Measurements from ENCODE around the gene BCL2L11.
"Not testable (repeated sequence)": the region's sequence is repeated elsewhere in the genome, so short reads cannot be mapped to it uniquely, and the experiment has no call there.

The BCL2L11 gene, protein sequence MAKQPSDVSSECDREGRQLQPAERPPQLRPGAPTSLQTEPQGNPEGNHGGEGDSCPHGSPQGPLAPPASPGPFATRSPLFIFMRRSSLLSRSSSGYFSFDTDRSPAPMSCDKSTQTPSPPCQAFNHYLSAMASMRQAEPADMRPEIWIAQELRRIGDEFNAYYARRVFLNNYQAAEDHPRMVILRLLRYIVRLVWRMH

DNA sequence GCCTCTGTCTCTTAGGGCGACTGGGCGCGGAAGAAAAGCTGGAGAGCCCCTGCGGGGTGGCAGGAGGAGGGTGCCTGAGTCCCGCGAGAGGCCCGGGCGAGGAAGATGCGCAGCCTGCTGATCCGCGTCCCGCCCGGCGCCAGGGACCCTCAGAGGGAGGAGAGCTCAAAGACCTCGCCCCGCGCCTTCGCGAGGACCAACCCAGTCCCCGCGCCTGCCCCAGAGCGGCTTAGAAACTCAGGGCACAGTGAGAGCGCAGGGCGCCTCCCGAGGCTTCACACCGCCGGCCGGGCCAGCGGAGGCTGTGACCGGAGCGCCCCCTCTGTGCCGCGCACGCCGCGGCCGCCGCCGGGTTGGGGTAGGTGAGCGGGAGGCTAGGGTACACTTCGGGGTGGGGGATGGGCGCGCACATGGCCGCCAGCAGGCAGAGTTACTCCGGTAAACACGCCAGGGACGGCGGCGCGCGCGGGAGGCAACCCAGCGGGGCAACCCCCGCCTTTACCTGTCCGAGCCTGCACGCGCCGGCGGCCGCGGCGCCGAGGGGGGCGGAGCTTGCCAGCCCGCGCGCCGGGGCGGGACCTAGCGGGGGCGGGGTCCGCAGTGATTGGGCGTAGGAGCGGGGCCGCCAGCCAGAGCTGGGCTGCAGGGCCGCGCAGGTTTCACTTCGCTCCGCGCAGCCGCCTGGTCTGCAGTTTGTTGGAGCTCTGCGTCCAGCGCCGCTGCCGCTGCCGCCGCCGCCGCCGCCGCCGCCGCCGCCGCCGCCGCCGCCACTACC is at the start of gene BCL2L11:
TSS of gene BCL2L11 (plus strand) at position 662 of the 775 bp plus-strand sequence. CDS start 2,832 bp downstream, outside the sequence.
- peak; percentile 89 for DNase-seq

DNA sequence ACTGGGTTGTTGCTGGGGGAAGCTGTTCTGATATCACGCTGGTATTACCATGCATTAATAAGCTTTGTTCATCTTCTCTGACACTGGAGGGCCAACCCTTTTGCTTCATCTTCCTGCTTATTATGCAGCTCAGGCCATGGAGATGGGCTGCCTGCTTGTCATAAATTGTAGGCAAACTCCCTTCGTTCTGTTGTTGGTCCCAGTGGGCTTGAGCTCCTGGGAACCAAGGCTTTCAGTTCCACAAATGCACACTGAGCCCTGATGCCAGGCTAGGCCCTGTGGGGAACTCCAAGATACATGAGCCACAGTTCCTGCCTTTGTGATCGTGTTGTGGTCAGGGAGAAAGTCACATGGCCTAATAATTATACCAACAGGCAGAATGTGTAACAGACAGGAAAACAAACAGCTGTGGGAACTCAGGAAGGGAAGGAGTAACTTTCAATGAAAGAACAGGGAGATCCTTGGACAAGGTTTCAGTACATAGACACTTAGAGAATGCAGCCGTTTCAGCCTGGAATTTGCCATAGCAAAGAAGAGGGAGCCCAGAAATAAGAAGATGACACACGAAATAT is 49.0 kb upstream of the BCL2L11 start:
- DNase-seq, result no peak

DNA sequence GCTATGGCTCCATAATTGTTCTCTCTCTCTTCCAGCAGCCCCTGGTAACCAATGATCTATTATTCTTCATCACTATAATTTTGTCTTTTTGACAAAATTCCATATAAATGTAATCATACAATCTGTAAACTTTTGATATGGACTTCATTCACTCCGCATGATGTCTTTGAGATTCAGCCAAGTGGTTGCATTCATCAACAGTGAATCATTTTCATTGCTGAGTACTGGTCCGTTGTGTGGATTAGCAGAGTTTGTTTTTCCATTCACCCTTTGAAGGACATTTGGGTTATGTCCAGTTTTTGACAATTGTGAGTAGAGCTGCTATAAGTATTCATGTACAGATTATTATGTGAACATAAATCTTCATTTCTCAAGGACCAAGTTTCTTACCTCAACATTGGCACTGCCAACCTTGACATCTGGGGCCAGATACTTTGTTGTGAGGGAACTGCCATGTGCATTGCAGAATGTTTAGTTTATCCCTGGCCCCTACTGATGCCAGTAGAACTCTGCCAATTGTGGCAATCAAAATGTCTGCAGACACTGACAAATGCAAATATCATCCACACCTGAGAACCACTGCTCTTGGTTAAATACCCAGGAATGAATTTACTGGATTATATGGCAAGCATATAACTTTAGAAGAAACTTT is 48.4 kb upstream of the BCL2L11 start:
- DNase-seq, result no peak

DNA sequence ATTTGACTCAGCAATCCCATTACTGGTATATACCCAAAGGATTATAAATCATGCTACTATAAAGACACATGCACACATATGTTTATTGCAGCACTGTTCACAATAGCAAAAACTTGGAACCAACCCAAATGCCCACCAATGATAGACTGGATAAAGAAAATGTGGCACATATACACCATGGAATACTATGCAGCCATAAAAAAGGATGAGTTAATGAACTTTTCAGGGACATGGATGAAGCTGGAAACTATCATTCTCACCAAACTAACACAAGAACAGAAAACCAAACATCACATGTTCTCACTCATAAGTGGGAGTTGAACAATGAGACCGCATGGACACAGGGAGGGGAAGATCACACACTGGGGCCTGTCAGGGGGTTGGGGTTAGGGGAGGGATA is 38.1 kb upstream of the BCL2L11 start:
- not testable (repeated sequence) for DNase-seq

DNA sequence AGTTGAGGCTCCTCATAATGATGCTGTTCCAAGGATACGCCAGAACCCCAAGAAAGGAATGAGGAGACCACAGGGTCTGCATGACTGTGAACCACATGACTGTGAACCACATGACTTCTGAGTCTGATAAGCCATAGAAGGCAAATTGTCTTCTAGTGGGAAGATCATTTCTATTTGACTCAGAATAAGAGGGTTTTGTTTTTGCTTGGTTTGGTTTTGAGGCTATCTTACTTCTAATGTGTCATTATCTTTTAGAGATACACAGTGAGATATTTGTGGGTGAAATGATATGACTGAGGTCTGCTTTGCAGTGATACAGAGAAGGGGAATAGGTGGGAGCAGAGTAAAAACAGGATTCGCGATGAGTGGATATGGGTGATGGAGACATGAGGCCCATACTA is 28.9 kb upstream of the BCL2L11 start:
- peak; percentile 24 for DNase-seq

DNA sequence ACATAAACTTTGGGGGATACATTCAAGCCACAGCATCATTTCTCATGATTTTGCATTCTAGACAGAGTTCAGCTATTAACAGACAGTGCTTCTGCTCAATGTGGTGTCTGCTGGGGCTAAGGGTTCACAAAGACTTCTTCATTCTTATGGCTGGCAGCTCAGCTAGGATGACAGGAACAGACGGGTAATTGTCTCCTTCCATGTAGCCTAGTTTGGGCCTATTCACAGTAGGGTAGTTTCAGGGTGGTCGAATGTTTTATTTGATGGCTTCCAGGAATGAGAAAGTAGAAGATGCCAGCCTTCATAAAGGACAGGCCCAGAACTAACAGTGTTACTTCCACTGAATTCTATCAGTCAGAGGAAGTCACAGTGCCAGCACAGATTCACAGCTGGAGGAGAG is 26.0 kb upstream of the BCL2L11 start:
- DNase-seq, result no peak

DNA sequence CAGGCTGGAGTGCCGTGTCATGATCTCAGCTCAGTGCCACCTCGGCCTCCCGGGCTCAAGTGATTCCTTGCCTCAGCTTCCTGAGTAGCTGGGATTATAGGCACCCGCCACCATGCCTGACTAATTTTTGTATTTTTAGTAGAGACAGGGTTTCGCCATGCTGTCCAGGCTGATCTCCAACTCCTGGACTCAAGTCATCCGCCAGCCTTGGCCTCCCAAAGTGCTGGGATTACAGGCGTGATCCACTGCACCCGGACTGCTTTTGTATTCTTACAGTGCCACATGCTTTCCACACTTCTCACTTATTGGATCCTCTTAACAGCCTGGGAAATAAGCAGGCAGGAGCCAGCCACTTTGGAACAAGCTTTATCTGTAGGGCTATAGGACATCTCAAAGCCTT is 25.3 kb upstream of the BCL2L11 start:
- DNase-seq, result no peak

DNA sequence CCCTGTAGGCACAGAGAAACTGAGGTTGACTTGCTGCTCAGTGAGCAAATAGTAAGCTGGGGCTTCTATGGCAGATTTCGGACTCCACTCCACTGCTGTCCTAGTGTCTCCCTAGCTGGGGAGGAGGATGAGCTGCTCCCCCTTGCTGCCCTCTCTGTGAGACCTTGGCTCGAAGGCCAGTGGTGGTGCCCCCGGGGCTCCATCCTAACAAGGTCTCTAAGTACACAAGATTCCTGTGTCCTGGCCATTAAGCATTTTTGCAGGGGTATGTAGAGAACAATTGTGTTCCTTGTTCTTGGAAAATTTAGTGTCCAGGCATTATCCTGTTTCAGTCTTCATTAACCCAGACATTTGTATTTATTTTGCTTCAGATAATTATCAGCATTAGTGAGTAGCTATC is 21.3 kb upstream of the BCL2L11 start:
- DNase-seq, result no peak

DNA sequence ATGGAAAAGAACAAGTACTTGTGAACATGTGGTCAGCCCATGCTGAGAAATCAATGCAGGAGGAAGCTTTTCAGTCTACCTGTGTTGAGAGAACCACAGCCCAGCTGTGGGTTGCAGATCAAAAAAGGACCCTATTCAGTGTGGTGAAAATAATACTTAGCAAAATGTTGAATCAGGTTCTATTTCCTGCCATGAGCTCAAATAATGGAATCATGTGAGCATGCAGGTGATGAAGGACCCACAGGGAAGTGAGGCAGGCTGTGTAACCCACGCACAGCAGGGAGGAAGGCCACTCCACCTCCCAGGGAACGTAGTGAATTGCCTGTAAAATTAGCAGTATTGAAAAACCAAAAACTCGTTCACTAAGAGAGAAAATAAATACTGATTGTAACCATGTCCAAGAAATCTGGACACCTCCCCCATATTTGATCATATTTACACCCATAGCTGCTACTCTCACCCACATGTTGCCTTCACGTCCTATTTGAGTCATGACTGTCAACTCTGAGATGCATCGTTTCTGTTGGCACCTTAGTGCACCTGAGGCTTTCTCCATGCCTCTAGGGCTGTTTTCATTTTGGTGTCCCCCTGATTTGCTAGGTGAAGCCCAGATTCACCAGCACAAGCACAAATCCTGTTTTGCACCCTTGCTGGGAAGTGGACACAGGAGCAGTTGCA is 20.5 kb upstream of the BCL2L11 start:
- DNase-seq, result no peak

DNA sequence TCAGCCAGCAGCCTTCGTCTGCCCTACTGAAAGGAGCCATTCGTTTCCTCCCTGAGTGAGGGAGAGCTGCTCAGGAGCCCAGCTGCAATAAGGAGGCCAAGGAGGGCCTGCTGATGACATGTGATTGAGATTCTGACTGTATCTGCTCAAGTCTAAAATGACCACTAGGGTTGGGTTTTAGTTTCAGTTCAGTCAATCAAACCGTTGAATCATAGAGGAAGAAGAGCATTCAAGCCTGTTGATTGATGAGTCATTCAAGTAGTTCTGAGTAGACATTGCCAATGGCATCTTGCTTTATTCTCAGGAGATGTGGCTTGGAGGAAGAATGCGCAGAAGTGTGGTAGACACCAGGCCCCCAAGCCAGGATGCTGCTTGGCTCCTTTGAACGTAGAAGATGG is 19.9 kb upstream of the BCL2L11 start:
- peak; percentile 31 for DNase-seq

DNA sequence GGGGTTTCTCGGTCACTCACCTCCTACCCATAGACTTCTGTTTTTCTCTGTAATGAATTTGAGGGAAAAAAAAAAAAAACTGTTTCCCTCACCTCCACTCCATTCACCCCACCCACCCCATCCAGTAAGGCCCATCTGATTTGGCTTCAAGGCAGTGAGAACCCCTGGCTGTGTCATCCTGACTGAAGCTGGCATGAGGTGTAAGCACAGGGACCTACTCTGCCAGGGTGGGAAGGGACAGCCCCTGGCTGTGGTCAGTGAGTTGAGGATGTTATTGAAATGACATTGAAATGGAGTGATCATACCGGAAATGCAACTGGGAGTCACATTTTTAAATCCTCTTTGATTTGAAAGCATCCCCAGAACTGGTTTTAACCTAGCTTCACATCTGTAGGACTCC is 19.1 kb upstream of the BCL2L11 start:
- peak; percentile 35 for DNase-seq

DNA sequence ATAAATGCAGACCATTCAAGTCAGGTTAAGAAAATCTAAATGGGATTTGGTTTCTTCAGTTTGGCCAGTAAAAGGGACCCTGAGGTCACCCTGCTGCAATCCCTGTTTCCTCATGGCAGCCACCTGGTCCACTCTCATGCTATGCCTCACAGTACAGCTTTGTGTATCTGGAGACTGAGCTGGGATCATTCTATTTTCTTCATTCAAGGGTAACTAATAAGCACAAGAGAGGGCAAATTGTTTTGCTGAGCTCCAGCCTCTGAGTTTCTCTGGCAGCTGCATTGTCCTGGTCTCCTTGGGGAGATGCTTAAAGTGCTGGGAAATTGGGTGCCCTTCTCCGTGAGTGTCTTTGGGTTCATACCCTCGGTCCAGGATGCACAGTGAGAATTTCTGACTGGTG is 18.5 kb upstream of the BCL2L11 start:
- no peak for DNase-seq

DNA sequence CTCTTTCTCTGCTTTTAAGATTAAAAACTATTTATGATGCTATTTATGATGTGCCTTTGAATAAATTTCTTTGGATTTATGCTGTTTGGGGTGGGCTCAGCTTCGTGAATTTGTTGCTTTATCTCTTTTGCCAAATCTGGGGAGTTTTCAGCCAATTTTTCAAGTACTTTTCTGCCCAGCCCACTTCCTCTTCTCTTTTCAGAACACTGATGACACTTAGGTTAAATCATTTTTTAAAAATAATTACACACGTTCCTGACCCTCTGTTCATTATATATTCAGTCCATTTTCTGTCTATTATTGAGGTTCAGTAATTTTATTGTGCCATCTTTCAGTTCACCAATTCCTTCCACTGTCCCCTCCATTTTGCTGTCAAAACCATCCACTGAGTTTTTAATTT is 14.8 kb upstream of the BCL2L11 start:
- DNase-seq, result no peak

DNA sequence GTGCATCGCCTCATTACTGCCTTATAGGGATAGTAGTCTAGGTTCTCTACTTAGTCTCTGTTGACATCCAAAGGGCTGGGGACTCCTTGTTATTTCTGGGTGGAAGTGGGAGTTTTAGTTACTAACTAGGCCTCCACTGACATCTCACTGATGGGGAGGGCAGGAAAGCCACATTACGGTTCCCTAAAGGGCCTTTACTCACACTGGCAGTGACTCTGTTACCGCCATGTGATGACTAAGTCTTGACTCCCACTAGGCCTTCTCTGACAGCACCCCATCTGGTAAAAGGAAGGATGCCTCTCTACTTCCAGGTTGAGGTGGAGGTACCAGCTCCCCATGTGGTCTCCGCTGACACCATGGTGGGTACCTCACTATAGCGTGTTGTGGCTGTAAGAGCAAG is 14.0 kb upstream of the BCL2L11 start:
- DNase-seq, result peak; percentile 21

DNA sequence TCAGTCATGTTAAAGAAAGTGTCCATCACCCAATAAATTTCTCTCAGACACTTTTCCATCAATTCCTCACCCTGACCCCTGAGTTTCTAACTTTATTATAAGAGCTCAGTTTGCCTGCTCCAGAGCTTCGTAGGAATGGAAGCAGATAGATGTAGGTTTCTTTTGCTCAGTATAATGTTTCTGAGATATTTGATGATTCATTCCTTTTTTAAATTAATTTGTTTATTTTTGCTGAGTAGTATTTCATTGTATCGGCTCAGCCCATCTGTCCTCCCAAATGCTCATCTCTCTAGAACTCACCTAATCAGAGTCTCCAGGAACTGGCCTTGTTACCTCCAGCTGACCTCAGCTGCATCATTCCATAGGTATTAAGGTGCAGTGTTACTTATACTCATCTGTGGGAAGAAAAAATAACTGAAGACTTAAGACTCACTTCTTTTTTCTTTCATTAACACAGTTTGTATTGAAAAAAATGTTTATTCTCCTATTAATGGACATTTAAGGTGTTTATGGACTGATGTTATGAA is 11.9 kb upstream of the BCL2L11 start:
- DNase-seq, result no peak

DNA sequence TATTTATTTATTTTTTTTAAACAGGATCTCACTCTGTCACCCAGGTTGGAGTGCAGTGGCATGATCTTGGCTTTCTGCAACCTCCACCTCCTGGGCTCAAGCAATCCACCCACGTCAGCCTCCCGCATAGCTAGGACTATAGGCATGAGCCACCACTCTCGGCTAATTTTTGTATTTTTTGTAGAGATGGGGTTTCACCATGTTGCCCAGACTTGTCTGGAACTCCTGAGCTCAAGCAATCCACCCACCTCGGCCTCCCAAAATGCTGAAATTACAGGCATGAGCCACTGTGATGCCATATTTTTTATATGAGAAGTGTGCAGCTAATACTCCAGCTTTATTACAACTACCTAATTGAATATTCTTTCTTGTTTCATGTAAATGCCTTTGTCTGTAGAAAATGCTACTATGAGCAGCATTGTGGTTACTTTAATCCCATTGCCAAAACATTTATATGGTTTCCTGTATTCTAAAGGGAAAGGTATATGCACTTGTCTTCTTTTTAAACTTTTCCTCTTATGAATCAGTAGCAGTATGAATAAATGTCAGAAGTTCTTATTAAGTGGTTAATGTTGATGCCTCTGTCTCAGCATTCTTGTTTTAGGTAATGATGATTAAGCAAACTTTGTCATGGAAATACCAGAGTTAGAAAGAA is 9.5 kb upstream of the BCL2L11 start:
- peak; percentile 51 for DNase-seq

DNA sequence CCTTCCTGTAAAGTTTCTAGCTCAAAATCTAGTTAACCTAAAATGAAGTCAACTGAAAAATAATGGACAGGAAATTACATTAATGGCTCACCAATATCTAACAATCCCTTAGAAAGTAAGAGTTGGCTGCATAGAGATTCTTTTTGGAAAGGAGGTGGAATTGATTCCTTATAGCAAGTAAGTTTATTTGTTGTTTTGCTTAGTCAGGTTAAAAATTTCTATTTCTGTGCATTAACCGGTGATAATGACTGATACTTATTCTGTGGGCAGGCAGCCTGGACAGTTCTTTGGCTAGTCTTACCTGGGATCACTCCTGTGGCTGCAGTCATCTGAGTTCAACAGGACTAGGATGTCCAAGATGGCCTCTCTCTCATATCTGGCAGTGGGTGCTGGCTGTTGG is 6.9 kb upstream of the BCL2L11 start:
- DNase-seq, result no peak

DNA sequence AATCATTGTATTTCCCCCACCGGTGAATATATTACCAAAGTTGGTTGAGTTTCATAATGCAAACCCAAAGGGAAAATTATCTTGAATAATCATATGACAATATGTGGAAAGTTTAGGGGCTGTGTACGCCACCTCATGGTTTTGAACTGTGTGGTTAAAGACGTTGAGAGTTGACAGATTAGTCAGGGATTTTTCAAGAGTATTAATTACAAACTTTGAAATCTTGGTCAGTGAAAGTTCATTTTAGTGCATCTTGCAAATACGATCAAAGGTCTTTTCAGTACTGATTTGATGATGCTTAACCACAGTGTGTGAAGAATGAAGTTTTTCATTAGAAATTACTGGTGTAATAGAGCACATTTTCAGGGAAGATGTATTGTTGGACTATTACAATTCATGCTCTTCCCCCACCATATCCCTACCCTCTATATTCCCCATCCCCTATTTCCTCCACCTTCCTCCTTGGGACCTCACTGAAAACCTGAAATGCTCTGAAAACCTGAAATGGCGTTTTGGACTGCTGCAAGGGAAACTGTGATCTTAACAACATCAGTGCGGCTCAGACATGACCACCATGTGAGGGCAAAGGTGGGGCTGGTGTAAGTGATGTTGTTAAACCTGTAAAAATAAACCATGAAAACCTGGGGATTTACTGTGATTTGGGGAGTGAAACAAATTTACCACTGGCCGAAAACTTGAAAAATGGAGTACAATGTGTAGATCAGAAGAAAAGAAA is 4.5 kb upstream of the BCL2L11 start:
- DNase-seq, result peak; percentile 61

DNA sequence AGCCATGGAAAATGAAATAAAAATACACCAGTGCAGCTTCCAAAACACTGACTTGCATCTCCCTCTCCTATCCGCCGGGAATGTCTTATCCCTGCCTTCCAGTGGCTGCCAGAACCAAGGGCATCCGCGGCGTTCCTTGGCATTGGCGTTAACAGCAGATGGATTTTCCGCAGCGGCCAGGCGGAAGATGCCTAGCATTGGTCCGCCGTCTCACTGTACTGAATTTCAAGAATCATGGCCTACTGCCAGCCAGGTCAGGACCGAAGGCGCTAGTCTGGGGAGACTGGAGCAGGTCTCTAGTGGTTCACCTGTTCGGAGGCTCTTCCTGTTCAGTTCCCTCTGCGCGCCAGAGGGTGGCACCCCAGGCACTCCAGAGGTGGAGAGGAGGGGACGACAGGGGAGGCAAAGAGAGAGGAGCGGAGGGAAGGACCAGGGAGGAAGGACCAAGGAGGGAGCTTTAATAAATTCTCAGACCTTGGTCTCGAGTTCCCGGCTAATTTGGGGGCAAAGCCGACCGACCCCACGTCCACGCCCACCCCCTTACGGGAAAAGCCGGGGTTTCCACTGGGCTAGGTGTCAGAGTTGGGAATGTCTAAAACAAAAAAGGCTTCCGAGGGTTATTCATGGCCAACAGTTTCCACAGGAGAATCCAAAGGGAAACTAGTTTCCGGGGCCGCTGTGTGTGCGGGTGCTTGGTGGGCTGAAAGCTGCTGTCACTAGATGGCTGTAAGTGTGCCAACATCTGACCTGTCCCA is 3.7 kb upstream of the BCL2L11 start:
- DNase-seq, result peak; percentile 82

DNA sequence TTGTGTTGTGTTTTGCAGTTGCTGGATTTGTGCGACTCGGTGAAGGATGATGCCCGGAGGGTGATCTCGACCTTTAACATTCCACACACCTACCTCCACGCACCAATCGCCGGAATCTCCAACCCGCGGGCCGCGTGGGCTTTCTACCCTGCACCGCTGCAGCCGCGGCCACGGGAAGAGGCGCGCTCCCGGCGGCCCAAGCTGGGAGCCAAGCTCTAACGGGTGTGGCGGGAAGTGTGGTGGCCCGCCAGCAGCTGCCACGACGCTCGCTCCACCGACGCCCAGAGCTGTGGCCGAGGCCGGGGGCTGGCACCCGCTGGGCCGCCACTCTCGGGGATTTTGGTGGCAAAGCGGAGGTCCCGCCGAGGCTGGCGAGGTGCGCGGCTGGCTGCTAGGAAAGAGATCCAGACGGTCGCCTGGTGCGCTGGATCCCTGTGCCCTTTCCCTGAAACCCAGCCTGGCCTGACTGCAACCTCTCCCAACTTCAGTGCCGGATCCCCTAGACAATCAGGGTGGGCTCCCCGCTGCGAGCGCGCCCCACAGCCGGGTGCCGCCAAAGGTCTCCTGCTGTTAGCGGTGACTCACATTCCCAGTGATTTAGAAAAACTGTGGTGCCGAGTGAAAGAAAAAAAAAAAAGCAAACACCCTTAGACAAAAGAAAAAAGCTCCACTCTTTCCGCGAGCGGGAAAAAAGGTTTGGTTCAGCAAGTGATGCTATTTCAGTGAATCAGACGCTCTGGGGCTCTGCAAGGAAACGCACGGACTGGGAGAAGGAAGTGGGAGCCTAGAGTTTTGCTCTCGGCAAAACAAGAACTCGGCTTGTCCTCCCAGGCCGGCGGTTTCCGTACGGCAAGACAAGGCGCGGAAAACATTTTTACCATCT is 2.9 kb upstream of the BCL2L11 start:
- peak; percentile 40 for DNase-seq

Measured in stimulated activated CD4-positive, alpha-beta T cell treated with anti-CD3 and anti-CD28 coated beads, Interleukin-1b, Interleukin-23, amount 100 ng/mL, for 48 hours (primary cell).